H7 (cell line): ENCODE data around the gene CBX3. TPM values are rescaled to one million over a fixed set of nuclear protein-coding genes. Genes with fewer than 3 reads are reported as not detected.

Source experiments
- DNase-seq: peaks from one replicate; pipeline ENCODE4 v3.0.0; 2012
- H3K27me3 ChIP-seq: 2 replicates; pipeline ENCODE4 v1.6.0; 2011; ENCODE audit warnings: mild to moderate bottlenecking, low read length; ENCODE audit not compliant: control insufficient read depth, insufficient read depth
- H3K36me3 ChIP-seq: replicated peaks from 2 replicates; pipeline ENCODE4 v1.5.1; 2011; ENCODE audit warnings: low read length; ENCODE audit not compliant: control insufficient read depth, insufficient read depth
- H3K4me3 ChIP-seq: 2 replicates; pipeline ENCODE4 v1.5.1; 2011; ENCODE audit warnings: low read depth, mild to moderate bottlenecking, control low read depth, low read length, moderate library complexity; ENCODE audit not compliant: insufficient read depth
- total RNA-seq: library from RNA; depleted of rRNA; stranded (reverse); fragments of >200 nt; shearing (Covaris generic); gene quantifications from 2 replicates; pipeline ENCODE4 v1.2.3, GENCODE V29; 2014

CBX3 gene
- total RNA-seq, 1 experiment from 2014 or later = 170 TPM

- Histone ChIP-seq H3K36me3 (peaks cover 26% of the 10 kb centered on the region), H3K4me3 (peak overlapping the region; percentile 95), H3K27me3 (no peaks in the 10 kb centered on the region)
- peak; percentile 24 for DNase-seq
Measured at GRCh38 chr7:26199301-26200037, 2.1 kb upstream of the CBX3 start.

- no peaks in the 10 kb centered on the region for H3K27me3 ChIP-seq
- DNase-seq = peak; percentile 65
- H3K36me3 ChIP-seq = peaks cover 24% of the 10 kb centered on the region
- peak overlapping the region; percentile 95 for H3K4me3 ChIP-seq
Measured at GRCh38 chr7:26200038-26200443, 1.5 kb upstream of the CBX3 start.

- DNase-seq = peak; percentile 82
- peaks cover 22% of the 10 kb centered on the region for H3K36me3 ChIP-seq
- H3K27me3 ChIP-seq = no peaks in the 10 kb centered on the region
- H3K4me3 ChIP-seq = peak within 1 kb of the TSS; percentile 95
Measured at GRCh38 chr7:26200444-26201246, 900 bp upstream of the CBX3 start, which contains the start of gene HNRNPA2B1. HNRNPA2B1 (minus strand) TSS chr7:26200746; CDS start chr7:26200577, 169 bp downstream.

- peak; percentile 68 for DNase-seq
- H3K27me3 ChIP-seq = no peaks in the 10 kb centered on the region
- H3K36me3 ChIP-seq = peaks cover 16% of the 10 kb centered on the region
- H3K4me3 ChIP-seq = peak overlapping the region; percentile 94
Measured at GRCh38 chr7:26202019-26202990, 760 bp downstream of the CBX3 start.

GRCh38 chr7:26203016-26203415 lies 1.5 kb downstream of the CBX3 start:
- Histone ChIP-seq H3K36me3 (peaks cover 19% of the 10 kb centered on the region), H3K4me3 (peak overlapping the region; percentile 94), H3K27me3 (no peaks in the 10 kb centered on the region)
- DNase-seq = no peak

- Histone ChIP-seq H3K27me3 (no peaks in the 10 kb centered on the region), H3K4me3 (no peak overlapping the region), H3K36me3 (peaks cover 28% of the 10 kb centered on the region)
- no peak for DNase-seq
Measured at GRCh38 chr7:26208040-26208439, 6.5 kb downstream of the CBX3 start.

GRCh38 chr7:26212921-26213718 lies 11.6 kb downstream of the CBX3 start:
- no peak for DNase-seq
- Histone ChIP-seq H3K36me3 (peaks cover 15% of the 10 kb centered on the region), H3K4me3 (no peak overlapping the region), H3K27me3 (no peaks in the 10 kb centered on the region)

- Histone ChIP-seq H3K36me3 (peaks cover 13% of the 10 kb centered on the region), H3K4me3 (no peak overlapping the region), H3K27me3 (no peaks in the 10 kb centered on the region)
- no peak for DNase-seq
Measured at GRCh38 chr7:26213807-26214515, 12.4 kb downstream of the CBX3 start.

- no peak overlapping the region for H3K4me3 ChIP-seq
- H3K36me3 ChIP-seq = peaks cover 2% of the 10 kb centered on the region
- no peaks in the 10 kb centered on the region for H3K27me3 ChIP-seq
- DNase-seq = no peak
Measured at GRCh38 chr7:26216049-26216448, 14.5 kb downstream of the CBX3 start.

GRCh38 chr7:26224359-26224758 lies 22.8 kb downstream of the CBX3 start:
- Histone ChIP-seq H3K27me3 (no peaks in the 10 kb centered on the region), H3K36me3 (no peaks in the 10 kb centered on the region), H3K4me3 (no peak overlapping the region)
- no peak for DNase-seq

- no peak overlapping the region for H3K4me3 ChIP-seq
- H3K36me3 ChIP-seq = no peaks in the 10 kb centered on the region
- H3K27me3 ChIP-seq = no peaks in the 10 kb centered on the region
- no peak for DNase-seq
Measured at GRCh38 chr7:26227987-26228386, 26.4 kb downstream of the CBX3 start.

- no peak overlapping the region for H3K4me3 ChIP-seq
- no peak for DNase-seq
Measured at GRCh38 chr7:26233902-26234511, 32.5 kb downstream of the CBX3 start.

More at GRCh38 chr7:26233902-26234511, 32.5 kb downstream of the CBX3 start:
- no peaks in the 10 kb centered on the region for H3K36me3 ChIP-seq
- no peaks in the 10 kb centered on the region for H3K27me3 ChIP-seq
